DND-41 (cell line): ENCODE measurements around the gene PIEZO2.

ENCODE experiments used
- ATAC-seq: fragments of 200-7000 bp; cut with Tn5 transposase; 3 replicates; pipeline ENCODE4 v1.9.1; 2021; ENCODE audit warnings: low read depth; ENCODE audit not compliant: insufficient read depth
- DNase-seq: peaks from one replicate; pipeline ENCODE4 v3.0.0-alpha.2; 2020
- H2AFZ ChIP-seq: 2 replicates; pipeline ENCODE4 v1.6.0; 2012; ENCODE audit warnings: low read depth, low read length
- H3K27ac ChIP-seq: 2 replicates; pipeline ENCODE4 v1.5.1; 2012; ENCODE audit warnings: low read length, inconsistent platforms
- H3K27me3 ChIP-seq: fragments of 200-600 bp; sonication (generic); 2 replicates; pipeline ENCODE4 v1.6.0; 2012; ENCODE audit warnings: low read length, mild to moderate bottlenecking, inconsistent platforms; ENCODE audit not compliant: insufficient read depth, poor library complexity
- H3K36me3 ChIP-seq: 2 replicates; pipeline ENCODE4 v1.5.1; 2012; ENCODE audit warnings: low read length, inconsistent platforms; ENCODE audit not compliant: insufficient read depth
- H3K4me1 ChIP-seq: 2 replicates; pipeline ENCODE4 v1.5.1; 2012; ENCODE audit warnings: mild to moderate bottlenecking, low read length; ENCODE audit not compliant: insufficient read depth
- H3K4me2 ChIP-seq: 2 replicates; pipeline ENCODE4 v1.6.0; 2012; ENCODE audit warnings: mild to moderate bottlenecking, moderate library complexity, low read length, inconsistent platforms; ENCODE audit not compliant: insufficient read depth
- H3K4me3 ChIP-seq, 2 experiments: fragments of 200-600 bp in 1 of 2; shearing (Covaris generic) in 1 of 2; 2 replicates each; pipeline ENCODE4 v1.5.1; 2012 to 2016; ENCODE audit warnings: inconsistent platforms in 2 of 2, low read length in 2 of 2, mild to moderate bottlenecking in 2 of 2, low read depth in 1 of 2, moderate library complexity in 1 of 2
- H3K79me2 ChIP-seq: 2 replicates; pipeline ENCODE4 v1.6.0; 2012; ENCODE audit warnings: low read length, inconsistent platforms; ENCODE audit not compliant: insufficient read depth
- H3K9ac ChIP-seq: 2 replicates; pipeline ENCODE4 v1.6.0; 2012; ENCODE audit warnings: low read depth, mild to moderate bottlenecking, inconsistent platforms, low read length, moderate library complexity
- H3K9me3 ChIP-seq: 2 replicates; pipeline ENCODE4 v1.5.1; 2012; ENCODE audit warnings: low read length, moderate library complexity, mild to moderate bottlenecking, inconsistent platforms; ENCODE audit not compliant: insufficient read depth, severe bottlenecking
- H4K20me1 ChIP-seq: 2 replicates; pipeline ENCODE4 v1.6.0; 2012; ENCODE audit warnings: low read length; ENCODE audit not compliant: insufficient read depth
- CTCF ChIP-seq: IDR thresholded peaks from 2 replicates; pipeline ENCODE4 v1.5.1; 2012; ENCODE audit warnings: borderline replicate concordance, low read length, moderate library complexity, mild to moderate bottlenecking; ENCODE audit not compliant: poor library complexity, severe bottlenecking; ENCODE audit errors: extremely low read depth
- EZH2 ChIP-seq: IDR thresholded peaks from 3 replicates; pipeline ENCODE4 v1.6.1; 2012; ENCODE audit warnings: borderline replicate concordance, low read depth, mild to moderate bottlenecking, moderate library complexity, low read length, inconsistent platforms; ENCODE audit not compliant: severe bottlenecking

The PIEZO2 gene

GRCh38 chr18:11077548-11078187, 71.7 kb downstream of the PIEZO2 start:
- no peaks in the 10 kb centered on the region for H3K4me1 ChIP-seq
- H3K9ac ChIP-seq = no peak overlapping the region
- no peaks in the 10 kb centered on the region for H4K20me1 ChIP-seq
- no peak overlapping the region for H3K27ac ChIP-seq
- no peaks in the 10 kb centered on the region for H3K79me2 ChIP-seq
- H3K4me3 ChIP-seq = no peak overlapping the region
- peaks cover under 1% of the 10 kb centered on the region for H3K27me3 ChIP-seq
- H2AFZ ChIP-seq = no peak overlapping the region
- DNase-seq (no peak), ATAC-seq (no peak)
- no peaks in the 10 kb centered on the region for H3K36me3 ChIP-seq
- no peaks in the 10 kb centered on the region for H3K9me3 ChIP-seq
- TF ChIP-seq CTCF (no peak), EZH2 (no peak)
- H3K4me2 ChIP-seq = no peak overlapping the region

- no peaks in the 10 kb centered on the region for H3K27me3 ChIP-seq
- H2AFZ ChIP-seq = no peak overlapping the region
- ATAC-seq (no peak), DNase-seq (no peak)
- no peaks in the 10 kb centered on the region for H3K79me2 ChIP-seq
- H3K4me1 ChIP-seq = no peaks in the 10 kb centered on the region
- no peaks in the 10 kb centered on the region for H3K36me3 ChIP-seq
- no peak overlapping the region for H3K9ac ChIP-seq
- TF ChIP-seq EZH2 (no peak), CTCF (no peak)
- no peak overlapping the region for H3K4me3 ChIP-seq
- H3K4me2 ChIP-seq = no peak overlapping the region
- H3K27ac ChIP-seq = no peak overlapping the region
- H3K9me3 ChIP-seq = no peaks in the 10 kb centered on the region
- H4K20me1 ChIP-seq = no peaks in the 10 kb centered on the region
Observed at GRCh38 chr18:11074889-11075288, 74.5 kb downstream of the PIEZO2 start.

GRCh38 chr18:11073971-11074370, 75.4 kb downstream of the PIEZO2 start:
- Histone ChIP-seq H3K4me3 (no peak overlapping the region), H3K36me3 (no peaks in the 10 kb centered on the region), H3K9ac (no peak overlapping the region), H4K20me1 (no peaks in the 10 kb centered on the region), H3K79me2 (no peaks in the 10 kb centered on the region), H3K4me1 (no peaks in the 10 kb centered on the region), H3K4me2 (no peak overlapping the region), H3K27me3 (no peaks in the 10 kb centered on the region), H3K27ac (no peak overlapping the region), H3K9me3 (no peaks in the 10 kb centered on the region), H2AFZ (no peak overlapping the region)
- TF ChIP-seq EZH2 (no peak), CTCF (no peak)
- DNase-seq = no peak
- ATAC-seq = no peak
